GM12892 (cell line): ENCODE results near the gene C4BPA.

Experiments
- POLR2A ChIP-seq: IDR thresholded peaks from 2 replicates; pipeline ENCODE4 v1.6.1; 2011; ENCODE audit warnings: low read depth, low read length, control low read depth
- POLR2AphosphoS5 ChIP-seq: IDR thresholded peaks from 2 replicates; pipeline ENCODE4 v1.6.1; 2011; ENCODE audit warnings: low read depth, low read length, control low read depth
- TAF1 ChIP-seq: IDR thresholded peaks from 2 replicates; pipeline ENCODE4 v1.6.1; 2011; ENCODE audit warnings: low read depth, mild to moderate bottlenecking, control low read depth, low read length, borderline replicate concordance

DNA sequence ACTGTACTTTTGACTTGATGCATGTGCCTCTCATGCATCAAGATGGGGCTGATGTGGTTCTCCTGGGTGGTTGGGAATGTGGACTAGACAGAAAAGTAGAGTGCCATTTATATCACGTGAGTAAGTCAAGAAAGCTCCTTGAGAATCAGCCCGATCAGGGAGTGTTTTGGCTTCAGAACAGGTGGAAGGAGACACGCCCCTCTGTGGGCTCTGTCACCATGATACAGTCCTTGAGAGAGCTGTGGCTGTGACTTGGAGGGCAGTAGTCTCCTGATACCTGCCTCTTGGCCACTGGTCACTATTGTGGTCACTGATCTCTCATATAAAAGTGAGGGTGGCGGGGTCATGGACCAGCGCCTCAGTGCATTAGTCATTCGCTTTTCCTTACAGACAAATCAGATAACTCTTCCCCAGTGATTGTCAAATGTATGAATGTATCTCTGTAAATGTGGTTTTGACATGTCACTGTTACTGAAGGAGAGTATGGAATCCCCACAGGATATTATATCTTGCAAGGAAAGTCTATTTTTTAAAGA lies 24.3 kb upstream of the C4BPA start:
- no peak for TF ChIP-seq POLR2A
- no peak for TF ChIP-seq TAF1
- no peak for TF ChIP-seq POLR2AphosphoS5
